CD4-positive, alpha-beta T cell treated with Interleukin-15 for 1 hour (primary cell): ENCODE data around the gene FN1.

ENCODE experiments used
- DNase-seq: peaks from one replicate; pipeline ENCODE4 v3.0.0-alpha.2; 2020

Gene FN1

GRCh38 chr2:215405722-215406581 is 29.9 kb downstream of the FN1 start:
- DNase-seq, result no peak

- DNase-seq, result no peak
Measured at GRCh38 chr2:215404348-215405012, 31.4 kb downstream of the FN1 start.

DNA sequence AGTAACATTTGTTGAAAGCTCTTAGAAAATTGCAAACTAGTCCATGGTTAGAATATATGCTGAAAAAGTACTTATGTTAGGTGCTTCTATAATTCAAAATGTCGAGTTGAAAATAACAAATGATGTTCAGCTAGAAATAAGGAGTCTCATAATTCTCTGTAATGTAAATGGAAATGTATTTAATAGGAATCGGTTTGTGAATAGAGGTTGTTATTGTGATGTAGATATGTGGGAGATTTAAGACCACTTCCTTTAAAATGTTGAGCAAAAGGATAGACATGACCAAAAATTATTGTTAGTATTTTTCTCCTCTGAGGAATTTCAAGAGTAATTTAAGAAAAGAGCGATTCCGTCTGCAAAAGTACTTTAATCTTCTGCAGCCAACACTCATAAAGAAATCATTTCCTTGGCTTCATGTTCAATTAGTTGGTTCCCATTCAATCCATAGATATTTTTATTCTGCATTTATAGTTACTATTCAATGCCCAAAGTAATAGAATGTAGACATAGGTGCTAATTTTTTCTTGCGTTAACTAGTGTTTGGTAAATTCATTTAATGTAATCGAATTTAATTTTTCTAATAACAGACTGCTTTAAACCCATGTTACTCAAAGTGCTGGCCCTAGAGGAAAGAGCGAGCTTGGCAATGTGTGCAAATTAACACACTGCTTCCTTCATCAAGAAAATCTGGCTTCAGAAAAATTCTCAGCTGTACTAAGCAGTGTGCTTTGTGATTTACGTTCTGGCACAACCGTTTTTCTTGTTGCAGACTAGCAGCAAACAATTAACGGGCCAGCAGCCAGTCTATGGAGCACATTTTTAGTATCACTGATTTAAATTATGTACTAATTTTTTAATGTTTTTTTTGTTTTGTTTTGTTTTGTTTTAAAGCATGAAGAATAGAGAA is 32.2 kb downstream of the FN1 start:
- no peak for DNase-seq

DNA sequence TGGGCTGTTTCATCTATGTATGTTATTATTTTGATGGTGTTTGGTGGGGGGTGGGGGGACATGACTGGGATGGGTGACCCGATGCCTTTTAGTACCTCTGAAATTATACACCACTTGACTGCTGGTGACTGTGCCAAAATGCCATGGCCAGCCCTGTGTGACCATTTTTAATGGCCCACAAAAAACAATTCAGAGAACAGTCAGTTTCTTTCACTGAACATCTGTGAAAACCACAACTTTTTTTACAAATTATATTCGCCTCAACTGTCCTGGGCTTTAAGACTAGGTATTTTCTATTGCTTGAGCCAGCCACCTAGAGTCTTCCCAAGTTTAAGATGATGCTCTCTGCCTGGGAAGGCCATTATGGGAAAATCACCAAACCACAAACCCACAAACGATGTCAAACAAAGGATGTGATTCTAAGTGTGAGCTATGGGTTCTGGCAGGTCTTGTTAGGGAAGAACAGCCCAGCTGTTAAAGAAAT is 33.9 kb downstream of the FN1 start:
- no peak for DNase-seq

- no peak for DNase-seq
Measured at GRCh38 chr2:215399067-215399716, 36.7 kb downstream of the FN1 start.

DNA sequence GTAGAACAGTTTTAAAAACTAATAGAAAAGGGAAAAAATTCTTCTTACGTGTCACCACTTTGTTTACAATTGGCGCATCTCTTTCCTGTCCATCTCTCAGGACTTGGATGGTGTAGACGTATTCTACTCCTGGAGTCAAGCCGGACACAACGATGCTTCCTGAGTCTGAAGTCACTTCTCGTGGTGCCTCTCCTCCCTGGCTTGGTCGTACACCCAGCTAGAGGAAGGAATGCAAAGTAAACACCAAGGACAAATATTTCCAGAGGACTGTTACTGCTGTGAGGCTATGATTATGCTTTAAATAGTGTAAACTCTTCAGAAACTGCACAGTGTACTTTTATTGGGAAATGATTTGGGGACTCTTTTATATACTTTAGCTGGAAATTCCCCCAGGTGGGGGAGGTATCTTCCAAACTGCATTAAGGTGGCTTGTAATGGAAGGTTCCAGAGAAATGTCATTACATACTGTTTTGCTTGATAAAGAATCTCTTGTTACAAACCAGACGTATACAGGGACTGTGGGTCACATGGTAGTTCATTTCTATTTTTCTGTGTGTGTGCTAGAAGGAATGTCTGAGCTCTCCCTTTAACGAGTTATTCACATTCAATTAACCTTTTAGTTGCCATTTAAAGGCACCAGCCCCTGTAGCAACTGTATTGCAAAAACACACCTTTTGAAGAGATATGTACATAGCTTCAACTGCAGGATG is 38.1 kb downstream of the FN1 start:
- no peak for DNase-seq

DNA sequence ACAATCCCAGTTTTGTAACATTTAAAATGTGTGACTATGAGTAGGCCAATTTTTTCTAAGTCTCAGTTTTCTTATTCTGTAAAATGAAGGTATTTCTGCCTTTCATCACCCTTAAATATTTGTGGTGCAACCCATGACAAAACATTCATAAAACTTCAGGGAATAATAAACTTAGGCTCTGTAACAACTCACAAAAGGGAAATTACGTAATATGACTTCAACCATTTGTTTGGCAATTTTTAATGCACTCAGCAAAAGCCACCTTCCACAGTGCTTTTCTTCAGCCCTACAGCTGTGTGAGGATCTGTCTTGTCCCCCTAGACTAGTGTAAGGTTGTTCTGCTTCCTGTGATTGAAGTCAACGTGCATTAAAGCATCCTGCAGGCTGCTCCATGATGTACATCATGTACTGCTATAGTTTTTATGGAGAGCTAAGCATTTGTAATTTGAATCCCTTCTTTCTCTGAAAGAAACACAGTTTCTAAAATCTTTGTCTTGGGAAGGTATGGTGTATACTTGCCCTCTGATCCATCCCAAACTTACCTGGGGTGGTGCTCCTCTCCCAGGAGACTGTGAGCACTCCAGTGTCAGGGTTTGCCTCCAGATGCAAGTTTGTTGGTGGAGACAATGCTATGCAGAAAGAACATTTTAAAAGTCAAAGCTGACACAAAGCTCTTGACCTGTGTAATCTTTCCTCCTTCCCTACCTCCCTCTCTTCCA is 39.1 kb downstream of the FN1 start:
- no peak for DNase-seq

DNA sequence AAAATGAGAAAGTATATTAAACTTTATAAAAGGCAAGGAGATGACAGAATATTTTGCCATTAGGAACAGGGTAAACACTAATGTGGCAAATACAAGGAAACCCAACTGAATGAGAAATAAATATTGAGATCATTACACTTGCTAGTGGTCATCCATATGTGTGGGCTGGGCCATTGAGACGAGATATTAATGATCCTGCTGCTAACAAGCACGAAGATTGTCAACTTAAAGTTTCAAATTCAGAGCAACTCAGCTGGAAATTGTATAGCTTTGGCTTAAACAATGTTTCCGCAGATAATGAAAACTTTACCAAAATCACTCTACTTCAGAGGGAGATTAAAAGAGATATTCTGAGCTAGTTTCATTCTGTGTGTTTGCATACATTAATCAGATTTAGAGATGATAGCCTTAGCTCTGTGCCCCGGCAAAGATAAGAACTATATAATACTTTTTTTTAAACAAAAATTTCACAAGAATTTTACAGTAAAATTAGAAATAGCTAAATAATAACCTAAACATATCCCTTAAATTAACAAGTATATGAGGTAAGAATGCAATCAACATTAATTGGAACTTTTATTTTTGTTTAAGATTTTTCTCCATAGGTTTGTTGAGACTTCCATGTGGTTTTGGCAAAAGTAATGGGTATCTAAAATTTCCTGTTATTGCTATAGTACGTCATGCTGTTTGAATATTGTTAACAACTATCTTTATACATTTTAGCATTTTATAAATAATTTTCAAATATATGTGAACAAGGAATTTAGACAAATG is 40.0 kb downstream of the FN1 start:
- no peak for DNase-seq

GRCh38 chr2:215394102-215394805 is 41.6 kb downstream of the FN1 start:
- DNase-seq, result no peak

- DNase-seq, result no peak
Measured at GRCh38 chr2:215392687-215393270, 43.1 kb downstream of the FN1 start.

GRCh38 chr2:215392164-215392563 is 43.7 kb downstream of the FN1 start:
- no peak for DNase-seq

DNA sequence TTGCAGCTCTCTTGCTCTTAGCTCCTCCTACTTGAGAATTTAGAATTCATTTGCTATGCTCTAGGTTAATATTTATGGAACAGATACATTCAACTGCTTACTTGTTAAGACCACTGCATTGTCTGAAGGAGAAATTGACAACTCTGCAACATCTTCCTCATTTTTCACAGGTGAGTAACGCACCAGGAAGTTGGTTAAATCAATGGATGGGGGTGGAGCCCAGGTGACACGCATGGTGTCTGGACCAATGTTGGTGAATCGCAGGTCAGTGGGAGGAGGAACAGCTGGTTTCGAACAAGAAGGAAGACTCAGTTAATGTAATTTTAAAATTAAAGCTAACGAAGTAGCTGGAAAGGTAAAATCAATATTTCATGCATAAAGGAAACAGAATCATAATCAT is 44.3 kb downstream of the FN1 start:
- DNase-seq, result no peak

GRCh38 chr2:215390550-215390913 is 45.3 kb downstream of the FN1 start:
- DNase-seq, result no peak

- DNase-seq, result no peak
Measured at GRCh38 chr2:215388002-215388728, 47.7 kb downstream of the FN1 start.

GRCh38 chr2:215386566-215386965 is 49.3 kb downstream of the FN1 start:
- DNase-seq, result no peak

- DNase-seq, result no peak
Measured at GRCh38 chr2:215384710-215385109, 51.2 kb downstream of the FN1 start.

DNA sequence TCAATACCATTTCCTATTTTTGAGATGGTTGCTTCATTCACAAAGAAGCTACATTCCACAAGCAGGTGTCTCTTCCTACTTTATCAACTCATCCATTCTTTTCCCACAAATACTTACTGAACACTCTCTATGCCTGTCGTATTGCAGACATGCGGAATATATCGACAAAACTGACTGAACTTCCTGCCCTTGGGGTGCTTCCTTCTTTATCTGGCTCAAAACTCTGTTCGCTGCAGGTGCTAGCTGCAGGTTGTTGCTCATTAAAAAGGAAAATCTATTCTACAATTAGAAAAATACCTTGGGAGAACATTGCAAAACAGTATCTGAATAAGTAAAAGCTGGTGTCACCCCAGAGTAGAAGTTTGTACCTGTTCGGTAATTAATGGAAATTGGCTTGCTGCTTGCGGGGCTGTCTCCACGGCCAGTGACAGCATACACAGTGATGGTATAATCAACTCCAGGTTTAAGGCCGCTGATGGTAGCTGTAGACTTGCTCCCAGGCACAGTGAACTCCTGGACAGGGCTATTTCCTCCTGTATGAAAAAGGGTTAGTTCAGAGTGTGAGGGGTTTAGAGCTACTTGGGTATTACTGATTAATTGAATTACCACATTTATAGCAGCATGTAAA is 52.1 kb downstream of the FN1 start:
- DNase-seq, result no peak

GRCh38 chr2:215382480-215382879 is 53.4 kb downstream of the FN1 start:
- DNase-seq, result no peak
